GM10248 (cell line): ENCODE data around the gene NAP1L4.

Experiments used
- CTCF ChIA-PET: fragments of 300-600 bp; sonication (Branson Sonifier 250); formaldehyde crosslinking; extraction: SDS; loops from one replicate; lab custom pipeline; 2021; ENCODE audit warnings: antibody characterized with exemption; lab: Yijun Ruan, JAX
- POLR2A ChIA-PET: fragments of 350-650 bp; sonication (Branson Sonifier 250); formaldehyde crosslinking; extraction: SDS; loops from one replicate; lab custom pipeline; 2020; ENCODE audit warnings: antibody characterized with exemption; lab: Yijun Ruan, JAX
- DNase-seq: peaks from one replicate; pipeline ENCODE4 v3.0.0; 2012; ENCODE audit errors: extremely low spot score
- TF ChIP-seq, protein P1 (sequence below): IDR thresholded peaks from 2 replicates; pipeline ENCODE4 v1.5.1; 2012; ENCODE audit warnings: mild to moderate bottlenecking, low read depth; ENCODE audit errors: extremely low read depth, missing control alignments, control extremely low read depth

NAP1L4 gene

DNA sequence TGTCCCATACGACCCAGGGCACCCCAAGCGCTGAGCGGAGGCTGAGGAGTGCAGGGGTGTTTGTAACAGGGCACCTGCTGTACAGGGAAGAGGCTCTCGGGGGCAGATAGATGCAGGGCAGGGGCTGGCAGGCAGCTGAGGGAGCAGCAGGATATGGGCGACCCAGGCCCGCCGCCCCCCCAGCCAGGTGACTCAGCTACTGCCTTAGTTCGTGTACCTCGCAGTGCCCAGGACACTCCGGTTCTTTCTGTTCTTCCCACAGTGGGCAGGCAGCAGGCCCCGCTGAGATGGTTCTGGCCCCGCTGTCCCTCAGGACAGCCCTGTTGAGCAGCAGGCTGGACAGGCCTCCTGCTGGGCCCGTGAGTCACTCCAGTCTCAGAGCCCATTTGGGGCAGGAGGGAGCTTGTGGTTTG, 79.1 kb downstream of the NAP1L4 start:
- ChIA-PET CTCF (interaction anchor here (0.7 to 1.1 kb wide), 3 partner anchors 24 to 381 kb away, joined by 3 read pairs; no protein-coding TSS in a partner anchor), POLR2A (no interaction called here)
- TF ChIP-seq, protein P1, sequence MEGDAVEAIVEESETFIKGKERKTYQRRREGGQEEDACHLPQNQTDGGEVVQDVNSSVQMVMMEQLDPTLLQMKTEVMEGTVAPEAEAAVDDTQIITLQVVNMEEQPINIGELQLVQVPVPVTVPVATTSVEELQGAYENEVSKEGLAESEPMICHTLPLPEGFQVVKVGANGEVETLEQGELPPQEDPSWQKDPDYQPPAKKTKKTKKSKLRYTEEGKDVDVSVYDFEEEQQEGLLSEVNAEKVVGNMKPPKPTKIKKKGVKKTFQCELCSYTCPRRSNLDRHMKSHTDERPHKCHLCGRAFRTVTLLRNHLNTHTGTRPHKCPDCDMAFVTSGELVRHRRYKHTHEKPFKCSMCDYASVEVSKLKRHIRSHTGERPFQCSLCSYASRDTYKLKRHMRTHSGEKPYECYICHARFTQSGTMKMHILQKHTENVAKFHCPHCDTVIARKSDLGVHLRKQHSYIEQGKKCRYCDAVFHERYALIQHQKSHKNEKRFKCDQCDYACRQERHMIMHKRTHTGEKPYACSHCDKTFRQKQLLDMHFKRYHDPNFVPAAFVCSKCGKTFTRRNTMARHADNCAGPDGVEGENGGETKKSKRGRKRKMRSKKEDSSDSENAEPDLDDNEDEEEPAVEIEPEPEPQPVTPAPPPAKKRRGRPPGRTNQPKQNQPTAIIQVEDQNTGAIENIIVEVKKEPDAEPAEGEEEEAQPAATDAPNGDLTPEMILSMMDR: no peak
- no peak for DNase-seq

GRCh38 chr11:2912498-2912897, 79.6 kb downstream of the NAP1L4 start:
- ChIA-PET POLR2A (no interaction called here), CTCF (interaction anchor here (1.2 kb wide), 1 partner anchor 9 kb away, joined by 3 read pairs; no protein-coding TSS in a partner anchor)
- TF ChIP-seq, protein P1: no peak
- no peak for DNase-seq

GRCh38 chr11:2911785-2912391, 80.2 kb downstream of the NAP1L4 start:
- POLR2A ChIA-PET: no interaction called here
- CTCF ChIA-PET: interaction anchor here (1.2 kb wide), 1 partner anchor 9 kb away, joined by 3 read pairs; no protein-coding TSS in a partner anchor
- no peak for DNase-seq
- TF ChIP-seq, protein P1: no peak

GRCh38 chr11:2911088-2911784, 80.9 kb downstream of the NAP1L4 start:
- CTCF ChIA-PET: interaction anchor here (1.2 kb wide), 1 partner anchor 8 kb away, joined by 3 read pairs; no protein-coding TSS in a partner anchor
- no peak for DNase-seq
- POLR2A ChIA-PET: no interaction called here
- TF ChIP-seq, protein P1: no peak

- no peak for DNase-seq
- ChIA-PET POLR2A (no interaction called here), CTCF (no interaction called here)
- TF ChIP-seq, protein P1: no peak
Measured at GRCh38 chr11:2910401-2910955, 81.7 kb downstream of the NAP1L4 start.

DNA sequence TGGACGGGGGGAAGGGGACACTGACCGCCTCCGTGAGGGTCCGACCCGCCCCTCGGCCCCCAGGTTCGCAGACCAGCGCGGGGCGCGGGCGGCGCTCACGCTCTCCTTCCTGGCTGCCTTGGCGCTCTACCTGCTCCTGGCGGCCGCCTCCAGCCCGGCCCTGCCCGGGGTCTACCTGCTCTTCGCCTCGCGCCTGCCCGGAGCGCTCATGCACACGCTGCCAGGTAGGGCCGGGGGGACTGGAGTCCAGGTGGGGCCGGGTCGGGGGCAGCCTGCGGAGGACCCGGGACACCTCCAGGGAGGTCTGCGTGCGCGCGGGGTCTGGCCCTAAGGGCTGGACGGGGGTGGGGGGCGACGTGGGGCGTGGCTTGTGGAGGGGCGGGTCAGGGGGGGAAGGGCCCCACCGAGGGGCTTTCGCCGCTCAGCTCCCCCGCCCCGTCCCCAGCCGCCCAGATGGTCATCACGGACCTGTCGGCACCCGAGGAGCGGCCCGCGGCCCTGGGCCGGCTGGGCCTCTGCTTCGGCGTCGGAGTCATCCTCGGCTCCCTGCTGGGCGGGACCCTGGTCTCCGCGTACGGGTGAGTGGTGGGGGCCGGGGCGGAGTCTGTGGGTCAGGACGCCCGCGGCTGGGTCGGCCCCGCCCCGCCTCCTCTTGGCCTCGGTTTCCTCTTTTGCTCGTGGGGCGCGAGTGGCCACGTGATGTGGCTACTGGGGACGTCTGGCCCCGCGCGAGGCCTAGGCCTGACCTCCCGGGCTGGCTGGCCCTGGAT, 82.8 kb downstream of the NAP1L4 start:
- no peak for DNase-seq
- ChIA-PET POLR2A (no interaction called here), CTCF (no interaction called here)
- TF ChIP-seq, protein P1: no peak
